GM21737 (cell line): ENCODE data around the gene NUP188.

Experiments used
- ATAC-seq: cut with Tn5 transposase; IDR thresholded peaks from one replicate; pipeline ENCODE4 v1.9.1; 2021; ENCODE audit warnings: mild to moderate bottlenecking, moderate library complexity; ENCODE audit not compliant: unreplicated experiment

Gene NUP188

GRCh38 chr9:128947527-128948301 lies at the start of gene NUP188, which contains the start of gene DOLK:
Gene NUP188 (plus strand): TSS chr9:128947699. CDS start chr9:128947720, 21 bp downstream.
Gene DOLK (minus strand): TSS chr9:128947603. CDS start chr9:128947303, 300 bp downstream.
- peak; percentile 72 for ATAC-seq

DNA sequence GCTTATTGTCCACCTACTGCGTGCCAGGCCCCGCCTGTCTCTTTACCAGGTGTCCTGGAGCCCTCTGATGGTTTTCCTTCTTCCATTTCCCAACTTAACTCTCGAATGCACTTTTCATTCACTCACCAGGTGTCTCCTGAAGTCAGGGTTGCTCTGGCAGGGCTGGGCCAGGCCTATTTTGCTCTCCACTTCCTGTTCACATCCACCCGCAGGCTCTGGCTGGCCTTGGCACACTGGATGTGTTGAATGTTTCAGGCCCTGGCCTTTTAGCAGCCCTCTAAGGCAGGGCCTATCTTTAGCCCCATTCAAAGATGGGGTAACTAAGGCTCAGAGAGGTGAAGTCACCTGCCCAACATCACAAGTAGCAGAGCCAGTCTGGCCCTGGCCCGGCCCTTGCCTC lies 49.1 kb upstream of the NUP188 start:
- ATAC-seq, result no peak

DNA sequence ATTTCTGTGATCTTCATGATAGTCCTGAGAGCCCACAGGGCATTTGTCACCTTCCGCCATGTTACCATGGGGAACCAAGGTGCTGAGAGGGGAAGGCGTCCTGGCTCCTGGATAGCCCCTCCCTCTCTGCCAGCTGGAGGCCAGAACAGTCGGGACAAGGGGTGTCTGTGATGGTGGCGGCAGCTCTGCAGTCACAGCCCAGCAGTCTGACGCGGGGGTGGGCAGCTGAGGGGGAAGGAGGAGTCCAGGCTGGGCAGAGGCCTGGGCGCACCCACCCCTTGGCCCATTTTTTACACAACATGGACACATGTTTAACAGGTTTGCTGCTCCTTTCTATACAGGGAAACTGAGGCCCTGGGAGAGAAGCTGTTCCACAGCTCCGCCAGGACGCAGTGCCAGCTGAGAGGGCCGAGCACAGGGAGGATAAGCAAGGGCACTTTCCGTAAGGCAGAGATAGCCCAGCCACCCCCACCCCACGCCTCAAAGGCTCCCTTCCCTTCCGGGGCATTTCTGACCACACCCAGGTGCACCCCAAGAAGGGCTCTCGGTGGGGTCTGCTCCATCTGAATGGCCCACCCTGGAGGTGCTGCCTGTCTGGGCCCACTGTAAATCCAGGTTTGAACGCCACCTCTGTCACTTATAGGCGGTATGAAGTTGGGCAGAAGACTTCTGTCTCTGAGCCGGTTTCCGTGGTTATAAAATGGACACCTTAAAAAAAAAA lies 48.5 kb upstream of the NUP188 start:
- no peak for ATAC-seq

DNA sequence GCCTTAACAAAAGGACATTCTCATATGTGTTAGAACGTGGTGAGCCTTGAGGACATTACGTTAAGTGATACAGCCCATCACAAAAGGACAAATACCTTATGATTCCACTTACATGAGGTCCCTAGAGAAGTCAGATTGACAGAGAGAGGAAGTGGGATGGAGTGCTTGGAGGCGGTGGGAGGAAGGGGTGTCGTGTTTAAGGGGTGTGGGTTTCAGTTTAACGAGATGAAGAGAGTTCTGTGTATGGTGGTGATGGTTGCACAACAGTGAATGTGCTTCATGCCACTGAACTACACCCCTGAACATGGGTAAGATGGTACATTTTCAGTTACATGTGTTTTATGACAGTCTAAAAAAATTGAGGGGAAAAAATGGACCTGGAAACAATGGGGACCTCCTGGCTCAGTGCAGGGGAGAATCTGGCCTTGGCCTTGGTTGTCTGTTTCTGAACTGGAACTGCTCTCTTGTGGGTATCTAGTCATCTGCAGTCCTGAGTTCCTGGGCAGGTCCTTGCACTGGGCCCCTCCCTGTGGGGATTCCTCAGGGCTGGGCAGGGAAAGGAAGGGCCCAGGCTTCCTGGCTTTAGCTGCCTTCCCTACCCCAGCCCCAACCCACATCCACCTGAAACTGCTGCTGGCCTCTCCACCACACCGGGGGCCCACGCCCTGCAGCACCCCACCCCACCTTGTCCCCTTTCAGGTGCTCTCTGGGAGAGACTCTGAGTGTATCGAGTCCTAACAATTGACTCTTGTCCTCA lies 47.8 kb upstream of the NUP188 start:
- no peak for ATAC-seq

DNA sequence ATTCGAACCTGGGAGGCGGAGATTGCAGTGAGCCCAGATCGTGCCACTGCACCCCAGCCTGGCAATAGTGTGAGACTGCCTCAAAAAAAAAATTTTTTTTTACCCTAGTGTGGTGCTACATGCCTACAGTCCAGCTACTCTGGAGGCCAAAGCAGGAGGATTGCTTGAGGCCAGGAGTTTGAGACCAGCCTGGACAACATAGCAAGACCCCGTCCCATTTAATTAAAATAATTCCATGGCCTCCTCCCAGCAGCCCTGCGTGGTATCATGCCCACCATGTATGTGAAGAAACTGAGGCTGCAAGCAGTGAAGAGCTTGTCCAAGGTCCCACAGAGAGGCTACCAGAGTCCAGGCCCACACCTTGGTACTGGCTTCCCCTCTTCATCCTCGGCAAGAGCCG lies 46.1 kb upstream of the NUP188 start:
- no peak for ATAC-seq

DNA sequence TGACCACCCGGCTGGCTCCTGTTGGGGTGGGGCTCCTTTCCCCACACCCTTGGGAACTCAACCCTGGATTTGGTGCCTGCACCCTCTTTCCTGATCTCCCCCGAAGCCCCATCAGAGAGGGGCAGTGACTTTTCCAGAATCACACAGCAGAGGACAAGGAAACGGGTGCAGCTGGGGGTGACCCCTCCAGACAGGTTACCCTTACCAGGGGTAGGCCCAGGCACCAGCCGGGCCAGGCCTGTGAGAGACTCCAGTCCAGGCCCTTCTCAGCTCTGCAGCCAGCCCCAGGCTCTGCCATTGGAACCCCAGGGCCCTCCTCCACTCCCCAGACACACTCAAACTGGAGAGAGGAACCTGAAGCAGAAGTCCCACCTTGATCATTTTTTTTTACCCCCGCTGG lies 45.7 kb upstream of the NUP188 start:
- ATAC-seq, result no peak

- peak; percentile 80 for ATAC-seq
These were observed 45.0 kb upstream of the NUP188 start for GRCh38 chr9:128902351-128903078.

GRCh38 chr9:128903079-128903461 lies 44.4 kb upstream of the NUP188 start:
- ATAC-seq, result no peak

DNA sequence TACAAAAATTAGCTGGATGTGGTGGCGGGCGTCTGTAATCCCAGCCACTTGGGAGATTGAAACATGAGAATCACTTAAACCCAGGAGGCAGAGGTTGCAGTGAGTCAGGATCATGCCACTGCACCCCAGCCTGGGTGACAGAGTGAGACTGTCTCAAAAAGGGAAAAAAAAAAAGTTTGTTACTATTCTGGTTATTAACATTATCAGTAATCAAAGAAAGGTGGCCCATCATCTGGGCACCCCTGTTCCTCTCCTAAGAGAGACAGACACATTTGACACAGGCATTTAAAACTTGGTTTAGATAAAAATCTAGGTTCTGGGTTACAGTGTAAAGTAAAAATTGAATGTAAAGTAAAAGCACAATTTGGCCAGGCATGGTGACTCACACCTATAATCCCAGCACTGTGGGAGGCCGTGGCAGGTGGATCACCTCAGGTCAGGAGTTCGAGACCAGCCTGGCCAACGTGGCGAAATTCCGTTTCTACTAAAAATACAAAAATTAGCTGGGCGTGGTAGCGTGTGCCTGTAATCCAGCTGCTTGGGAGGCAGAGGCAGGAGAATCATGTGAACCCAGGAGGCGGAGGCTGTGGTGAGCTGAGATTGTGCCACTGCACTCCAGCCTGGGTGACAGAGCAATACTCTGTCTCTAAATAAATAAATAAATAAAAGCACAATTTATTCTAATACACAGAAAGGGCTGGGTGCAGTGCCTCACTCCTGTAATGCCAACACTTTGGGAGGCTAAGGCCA lies 43.5 kb upstream of the NUP188 start:
- ATAC-seq, result no peak

DNA sequence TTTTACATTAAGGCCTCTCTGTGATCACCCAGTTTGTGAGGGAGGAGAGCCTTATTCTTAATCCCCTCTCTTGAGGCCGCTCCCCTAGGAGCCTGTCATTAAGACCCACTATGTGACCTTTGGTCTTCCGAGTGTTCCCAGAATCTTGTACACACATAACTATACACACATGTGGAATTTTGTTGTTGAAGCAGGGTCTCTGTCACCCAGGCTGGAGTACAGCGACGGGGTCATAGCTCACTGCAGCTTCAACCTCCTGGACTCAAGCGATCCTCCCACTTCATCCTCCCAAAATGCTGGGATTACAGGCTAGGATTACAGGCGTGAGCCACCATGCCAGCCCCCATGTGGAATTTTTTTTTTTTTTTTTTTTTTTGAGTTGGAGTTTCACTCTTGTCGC lies 41.5 kb upstream of the NUP188 start:
- ATAC-seq, result no peak

- ATAC-seq, result no peak
These were observed 40.8 kb upstream of the NUP188 start for GRCh38 chr9:128906741-128907140.

DNA sequence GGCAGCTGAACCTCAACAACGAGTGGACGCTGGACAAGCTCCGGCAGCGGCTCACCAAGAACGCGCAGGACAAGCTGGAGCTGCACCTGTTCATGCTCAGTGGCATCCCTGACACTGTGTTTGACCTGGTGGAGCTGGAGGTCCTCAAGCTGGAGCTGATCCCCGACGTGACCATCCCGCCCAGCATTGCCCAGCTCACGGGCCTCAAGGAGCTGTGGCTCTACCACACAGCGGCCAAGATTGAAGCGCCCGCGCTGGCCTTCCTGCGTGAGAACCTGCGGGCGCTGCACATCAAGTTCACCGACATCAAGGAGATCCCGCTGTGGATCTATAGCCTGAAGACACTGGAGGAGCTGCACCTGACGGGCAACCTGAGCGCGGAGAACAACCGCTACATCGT lies 39.1 kb upstream of the NUP188 start:
- no peak for ATAC-seq

- no peak for ATAC-seq
These were observed 37.6 kb upstream of the NUP188 start for GRCh38 chr9:128909859-128910258.

- no peak for ATAC-seq
These were observed 36.6 kb upstream of the NUP188 start for GRCh38 chr9:128910906-128911305.

GRCh38 chr9:128911529-128912035 lies 35.9 kb upstream of the NUP188 start:
- no peak for ATAC-seq

DNA sequence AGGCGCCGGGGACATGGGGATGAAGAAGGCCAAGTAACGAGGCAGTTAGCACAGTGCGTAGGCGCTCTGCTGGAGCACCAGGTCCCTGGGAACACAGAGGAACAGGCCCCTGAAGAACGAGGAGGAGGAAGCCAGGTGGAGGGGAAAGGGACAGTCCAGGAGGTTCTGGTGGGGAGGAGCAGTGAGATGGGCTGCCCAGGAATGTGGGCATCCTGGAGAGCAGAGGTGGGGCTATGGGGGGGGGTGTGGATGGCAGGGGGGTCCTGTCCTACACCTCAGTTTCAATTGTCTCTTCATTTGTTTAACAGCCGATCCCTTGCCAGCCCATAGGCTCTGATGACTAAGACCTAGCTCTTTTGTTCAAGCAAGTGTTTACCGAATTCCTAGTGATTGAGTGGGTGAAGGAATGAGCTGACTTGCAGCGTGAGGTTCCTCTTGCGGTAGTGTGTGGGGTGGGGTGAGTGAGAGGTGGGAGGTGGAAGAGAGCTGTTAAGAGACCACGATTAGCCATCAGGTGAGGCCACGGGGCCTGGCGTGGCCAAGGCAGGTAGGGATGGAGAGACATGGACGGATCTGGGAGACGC lies 35.1 kb upstream of the NUP188 start:
- no peak for ATAC-seq

- ATAC-seq, result no peak
These were observed 34.2 kb upstream of the NUP188 start for GRCh38 chr9:128913048-128913900.

- ATAC-seq, result no peak
These were observed 33.3 kb upstream of the NUP188 start for GRCh38 chr9:128913995-128914772.
